RWPE2 (cell line): ENCODE data around the gene ACYP2.

Experiments used
- ATAC-seq: fragments of 200-7000 bp; cut with Tn5 transposase; 3 replicates; pipeline ENCODE4 v1.9.1; 2021; ENCODE audit warnings: low read depth
- DNase-seq: peaks from one replicate; pipeline ENCODE4 v3.0.0-alpha.2; 2020; ENCODE audit warnings: low spot score
- H3K27ac ChIP-seq: fragments of 450-650 bp; 2 replicates; pipeline ENCODE4 v1.5.1; 2017; ENCODE audit warnings: mild to moderate bottlenecking; ENCODE audit not compliant: poor library complexity, severe bottlenecking
- H3K27me3 ChIP-seq: fragments of 250-450 bp; sonication (Bioruptor Pico); 2 replicates; pipeline ENCODE4 v1.5.1; 2021; ENCODE audit warnings: mild to moderate bottlenecking, moderate library complexity; ENCODE audit not compliant: insufficient read depth, poor library complexity, severe bottlenecking
- H3K36me3 ChIP-seq: fragments of 250-450 bp; sonication (Bioruptor Pico); 2 replicates; pipeline ENCODE4 v1.5.1; 2020; ENCODE audit warnings: low read depth, mild to moderate bottlenecking, moderate library complexity
- H3K4me1 ChIP-seq: fragments of 250-450 bp; sonication (Bioruptor Pico); 2 replicates; pipeline ENCODE4 v1.5.1; 2021; ENCODE audit warnings: mild to moderate bottlenecking, moderate library complexity; ENCODE audit not compliant: insufficient read depth, poor library complexity, severe bottlenecking
- H3K4me3 ChIP-seq: fragments of 250-450 bp; sonication (Bioruptor Pico); 2 replicates; pipeline ENCODE4 v1.5.1; 2021; ENCODE audit warnings: mild to moderate bottlenecking, moderate library complexity; ENCODE audit not compliant: severe bottlenecking
- H3K9me3 ChIP-seq: fragments of 250-450 bp; sonication (Bioruptor Pico); 2 replicates; pipeline ENCODE4 v1.5.1; 2021; ENCODE audit warnings: mild to moderate bottlenecking, moderate library complexity; ENCODE audit not compliant: severe bottlenecking
- TF ChIP-seq, protein P1 (sequence below): fragments of 450-650 bp; IDR thresholded peaks from one replicate; pipeline ENCODE4 v1.5.1; 2017; ENCODE audit warnings: mild to moderate bottlenecking, moderate library complexity; ENCODE audit not compliant: poor library complexity, severe bottlenecking

ACYP2 gene

GRCh38 chr2:54164106-54164505 lies 48.7 kb downstream of the ACYP2 start:
- H3K4me1 ChIP-seq: no peaks in the 10 kb centered on the region
- H3K4me3 ChIP-seq: no peak overlapping the region
- TF ChIP-seq, protein P1, sequence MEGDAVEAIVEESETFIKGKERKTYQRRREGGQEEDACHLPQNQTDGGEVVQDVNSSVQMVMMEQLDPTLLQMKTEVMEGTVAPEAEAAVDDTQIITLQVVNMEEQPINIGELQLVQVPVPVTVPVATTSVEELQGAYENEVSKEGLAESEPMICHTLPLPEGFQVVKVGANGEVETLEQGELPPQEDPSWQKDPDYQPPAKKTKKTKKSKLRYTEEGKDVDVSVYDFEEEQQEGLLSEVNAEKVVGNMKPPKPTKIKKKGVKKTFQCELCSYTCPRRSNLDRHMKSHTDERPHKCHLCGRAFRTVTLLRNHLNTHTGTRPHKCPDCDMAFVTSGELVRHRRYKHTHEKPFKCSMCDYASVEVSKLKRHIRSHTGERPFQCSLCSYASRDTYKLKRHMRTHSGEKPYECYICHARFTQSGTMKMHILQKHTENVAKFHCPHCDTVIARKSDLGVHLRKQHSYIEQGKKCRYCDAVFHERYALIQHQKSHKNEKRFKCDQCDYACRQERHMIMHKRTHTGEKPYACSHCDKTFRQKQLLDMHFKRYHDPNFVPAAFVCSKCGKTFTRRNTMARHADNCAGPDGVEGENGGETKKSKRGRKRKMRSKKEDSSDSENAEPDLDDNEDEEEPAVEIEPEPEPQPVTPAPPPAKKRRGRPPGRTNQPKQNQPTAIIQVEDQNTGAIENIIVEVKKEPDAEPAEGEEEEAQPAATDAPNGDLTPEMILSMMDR: no peak
- no peak for DNase-seq
- ATAC-seq: no peak
- no peaks in the 10 kb centered on the region for H3K36me3 ChIP-seq
- no peaks in the 10 kb centered on the region for H3K27me3 ChIP-seq
- H3K9me3 ChIP-seq: no peaks in the 10 kb centered on the region
- H3K27ac ChIP-seq: no peak overlapping the region

DNA sequence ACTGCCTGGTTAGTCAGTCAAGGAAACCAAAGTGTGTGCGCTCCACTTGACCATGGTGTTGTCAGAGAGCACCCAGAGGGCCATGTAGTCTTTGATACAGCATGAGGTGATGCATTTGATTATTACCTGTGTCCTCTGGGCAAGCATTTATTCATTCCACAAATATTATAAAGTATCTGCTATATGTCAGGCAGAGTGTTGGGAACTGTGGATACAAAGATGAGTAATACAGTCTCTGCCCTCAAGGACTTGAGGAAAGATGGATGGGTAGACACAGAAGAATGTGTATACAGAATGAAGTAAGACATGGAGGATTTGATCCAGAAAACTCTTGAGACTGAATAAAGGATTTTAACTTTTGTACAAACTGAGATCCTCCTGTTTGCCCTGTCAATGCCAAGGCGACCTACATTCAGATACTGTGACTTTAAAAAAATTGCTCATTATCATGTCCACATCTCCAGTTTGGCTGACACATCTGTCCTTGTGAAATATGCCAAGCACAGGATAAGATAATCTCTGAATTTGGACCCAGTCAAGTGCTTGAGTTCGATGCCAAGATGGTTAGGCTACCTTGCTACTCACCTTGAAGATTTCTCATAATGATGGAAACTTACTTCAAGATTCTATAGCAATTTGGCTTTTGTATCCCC lies 50.8 kb downstream of the ACYP2 start:
- Histone ChIP-seq H3K36me3 (no peaks in the 10 kb centered on the region), H3K9me3 (no peaks in the 10 kb centered on the region), H3K27me3 (no peaks in the 10 kb centered on the region), H3K27ac (no peak overlapping the region), H3K4me3 (no peak overlapping the region), H3K4me1 (no peaks in the 10 kb centered on the region)
- DNase-seq (no peak), ATAC-seq (no peak)
- TF ChIP-seq, protein P1: no peak

DNA sequence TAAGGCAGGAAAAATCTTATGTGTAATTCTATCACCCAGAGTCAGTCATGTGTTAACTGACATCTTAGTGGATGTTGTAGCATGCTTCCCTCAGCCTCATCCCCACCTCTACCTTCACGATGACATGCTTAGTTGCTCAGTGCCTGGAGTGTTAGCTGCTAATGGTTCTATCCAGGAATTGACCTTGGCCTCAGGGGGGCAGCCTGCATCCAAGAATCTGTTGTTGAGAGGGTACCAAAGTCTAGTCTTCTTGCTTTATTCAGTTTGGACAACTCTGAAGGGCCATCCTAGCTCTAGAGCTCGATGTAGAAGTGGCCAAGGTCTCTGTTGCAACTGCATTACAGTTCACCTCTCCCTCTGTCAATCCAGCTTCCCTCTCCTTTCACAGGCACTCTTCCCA lies 61.2 kb downstream of the ACYP2 start:
- H3K4me1 ChIP-seq: no peaks in the 10 kb centered on the region
- H3K4me3 ChIP-seq: no peak overlapping the region
- no peaks in the 10 kb centered on the region for H3K36me3 ChIP-seq
- H3K27ac ChIP-seq: no peak overlapping the region
- DNase-seq (no peak), ATAC-seq (peak; percentile 49; the same call in 2 of the 3 replicates)
- TF ChIP-seq, protein P1: peak; percentile 42
- H3K27me3 ChIP-seq: no peaks in the 10 kb centered on the region
- no peaks in the 10 kb centered on the region for H3K9me3 ChIP-seq

DNA sequence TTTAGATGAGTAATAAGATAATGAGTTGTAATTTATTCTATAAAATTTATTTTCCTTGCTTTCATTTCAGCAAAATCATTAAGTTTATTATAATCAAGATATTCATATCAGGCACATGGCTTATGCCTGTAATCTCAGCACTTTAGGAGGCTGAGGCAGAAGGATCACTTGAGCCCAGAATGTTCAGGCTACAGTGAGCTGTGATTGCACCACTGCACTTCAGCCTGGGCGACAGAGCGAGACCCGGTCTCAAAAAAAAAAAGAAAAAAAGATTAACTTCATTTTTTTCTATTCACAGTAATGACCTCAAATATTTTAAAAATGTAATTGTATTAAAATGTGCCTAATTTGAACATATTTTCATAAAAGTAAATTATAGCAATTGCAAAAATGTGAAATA lies 67.9 kb downstream of the ACYP2 start:
- ATAC-seq: no peak
- TF ChIP-seq, protein P1: no peak
- H3K4me1 ChIP-seq: no peaks in the 10 kb centered on the region
- H3K36me3 ChIP-seq: no peaks in the 10 kb centered on the region
- no peak overlapping the region for H3K4me3 ChIP-seq
- no peak for DNase-seq
- H3K27ac ChIP-seq: no peak overlapping the region
- H3K27me3 ChIP-seq: no peaks in the 10 kb centered on the region
- H3K9me3 ChIP-seq: no peaks in the 10 kb centered on the region

DNA sequence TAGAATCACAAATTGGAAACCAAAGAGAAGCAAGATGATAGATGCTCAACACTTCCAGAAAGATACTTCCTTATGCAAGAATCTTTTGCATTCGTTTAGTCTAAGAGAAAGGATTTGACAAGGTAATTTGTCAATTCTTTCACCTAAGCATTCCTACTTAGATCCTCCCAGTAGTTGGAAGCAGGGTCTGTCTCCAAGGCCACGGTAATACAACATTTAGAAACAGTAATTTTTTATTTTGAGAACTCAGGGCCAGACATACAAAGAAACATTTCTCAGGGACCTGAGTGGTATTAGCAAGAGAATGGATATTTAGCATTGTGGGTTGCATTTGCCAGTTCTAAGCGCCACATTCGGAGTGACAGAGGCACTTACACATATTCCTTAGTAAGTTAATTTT lies 68.6 kb downstream of the ACYP2 start:
- H3K27me3 ChIP-seq: no peaks in the 10 kb centered on the region
- TF ChIP-seq, protein P1: no peak

More for the DNA sequence above, 68.6 kb downstream of the ACYP2 start:
- no peak overlapping the region for H3K4me3 ChIP-seq
- no peaks in the 10 kb centered on the region for H3K36me3 ChIP-seq
- ATAC-seq: no peak
- no peak overlapping the region for H3K27ac ChIP-seq
- H3K4me1 ChIP-seq: no peaks in the 10 kb centered on the region
- H3K9me3 ChIP-seq: no peaks in the 10 kb centered on the region
- no peak for DNase-seq
